Transverse colon (tissue), 4 donors: ENCODE data around the gene CAPN11.

Experiments used
- CTCF ChIP-seq, 5 experiments: fragments of 200-600 bp in 3 of 5; fragments of 450-650 bp in 2 of 5; sonication (generic) in 3 of 5; IDR thresholded peaks; 1 replicate in 2 of 5; 2 replicates in 3 of 5; pipeline ENCODE4 v1.5.1; 2016 to 2017; ENCODE audit warnings: antibody characterized with exemption in 5 of 5, inconsistent platforms in 3 of 5, mild to moderate bottlenecking in 2 of 5, moderate library complexity in 1 of 5
- POLR2AphosphoS5 ChIP-seq, 3 donors: sonication (generic); formaldehyde crosslinking; IDR thresholded peaks; one replicate each; pipeline ENCODE4 v1.6.1; 2016; ENCODE audit warnings: antibody characterized with exemption in 3 of 3

DNA sequence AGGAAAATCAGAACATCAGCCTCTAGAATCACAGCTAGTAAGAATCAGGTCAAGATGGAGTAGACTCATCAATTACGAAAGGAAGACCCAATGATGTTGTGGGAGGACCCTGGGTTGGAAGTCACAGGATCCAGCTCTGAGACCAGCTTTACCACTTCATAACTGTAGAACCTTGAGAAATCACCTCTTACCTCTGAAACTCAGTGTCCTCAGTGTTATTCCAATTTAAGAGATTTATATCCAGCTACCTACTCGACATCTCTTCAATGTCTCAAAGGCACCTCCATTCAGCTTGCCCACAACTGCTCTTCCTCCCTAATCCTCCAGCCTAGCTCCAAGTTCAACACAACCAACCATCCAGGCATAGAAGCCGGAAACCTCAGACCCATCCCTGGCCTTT lies 47.7 kb upstream of the CAPN11 start:
- TF ChIP-seq CTCF (IDR thresholded peaks at IDR 0.05) (no peak), POLR2AphosphoS5 (IDR thresholded peaks at IDR 0.05) (no peak)
